Left ventricle myocardium inferior (tissue), 1 donor: ENCODE data around the gene VEGFA. TPM values are rescaled to one million over a fixed set of nuclear protein-coding genes. Genes with fewer than 3 reads are reported as not detected.

Experiments used
- DNase-seq: peaks from one replicate; pipeline ENCODE4 v3.0.0-alpha.2; 2020
- H3K27ac ChIP-seq: fragments of 200-600 bp; replicated peaks from 2 replicates; pipeline ENCODE4 v1.8.0; 2021
- H3K27me3 ChIP-seq: fragments of 200-600 bp; 2 replicates; pipeline ENCODE4 v1.8.0; 2021; ENCODE audit warnings: low read depth
- H3K36me3 ChIP-seq: fragments of 200-600 bp; 2 replicates; pipeline ENCODE4 v1.8.0; 2021
- H3K4me1 ChIP-seq: fragments of 200-600 bp; 2 replicates; pipeline ENCODE4 v1.8.0; 2021
- H3K4me3 ChIP-seq: fragments of 200-600 bp; 2 replicates; pipeline ENCODE4 v1.8.0; 2021; ENCODE audit warnings: mild to moderate bottlenecking, moderate library complexity
- H3K9me3 ChIP-seq: fragments of 200-600 bp; replicated peaks from 2 replicates; pipeline ENCODE4 v1.8.0; 2021
- intact Hi-C: fragments of 100-400 bp; cut with micrococcal nuclease; formaldehyde crosslinking; loops from one replicate; pipeline ENCODE4 v1.11.0; 2022
- total RNA-seq: library from RNA; stranded (reverse); fragmentation: NEBNext Ultra II Directional; extraction: Animal tissue kit (Norgen Biotek cat#: 25700); gene quantifications from one replicate; pipeline ENCODE4 v1.2.1, GENCODE V29; 2021
- TF ChIP-seq, protein P1 (sequence below): fragments of 200-600 bp; IDR thresholded peaks from 2 replicates; pipeline ENCODE4 v1.8.0; 2021; ENCODE audit warnings: antibody characterized with exemption, mild to moderate bottlenecking, borderline replicate concordance
- donor health status: DM: no; HTN: yes; CAD: no; lungs with severe emphysema.

The VEGFA gene
- total RNA-seq, 1 donor from 2014 or later = 359 TPM

GRCh38 chr6:43724914-43725642 lies 44.9 kb upstream of the VEGFA start:
- DNase-seq = peak; percentile 70
- Histone ChIP-seq H3K9me3 (peaks cover 8% of the 10 kb centered on the region), H3K4me3 (no peak overlapping the region), H3K4me1 (no peaks in the 10 kb centered on the region), H3K36me3 (no peaks in the 10 kb centered on the region), H3K27me3 (no peaks in the 10 kb centered on the region), H3K27ac (no peak overlapping the region)
- intact Hi-C loops = loop anchor here (2.0 kb wide), 1 partner anchor 354 kb away; no protein-coding TSS in a partner anchor
- TF ChIP-seq, protein P1, sequence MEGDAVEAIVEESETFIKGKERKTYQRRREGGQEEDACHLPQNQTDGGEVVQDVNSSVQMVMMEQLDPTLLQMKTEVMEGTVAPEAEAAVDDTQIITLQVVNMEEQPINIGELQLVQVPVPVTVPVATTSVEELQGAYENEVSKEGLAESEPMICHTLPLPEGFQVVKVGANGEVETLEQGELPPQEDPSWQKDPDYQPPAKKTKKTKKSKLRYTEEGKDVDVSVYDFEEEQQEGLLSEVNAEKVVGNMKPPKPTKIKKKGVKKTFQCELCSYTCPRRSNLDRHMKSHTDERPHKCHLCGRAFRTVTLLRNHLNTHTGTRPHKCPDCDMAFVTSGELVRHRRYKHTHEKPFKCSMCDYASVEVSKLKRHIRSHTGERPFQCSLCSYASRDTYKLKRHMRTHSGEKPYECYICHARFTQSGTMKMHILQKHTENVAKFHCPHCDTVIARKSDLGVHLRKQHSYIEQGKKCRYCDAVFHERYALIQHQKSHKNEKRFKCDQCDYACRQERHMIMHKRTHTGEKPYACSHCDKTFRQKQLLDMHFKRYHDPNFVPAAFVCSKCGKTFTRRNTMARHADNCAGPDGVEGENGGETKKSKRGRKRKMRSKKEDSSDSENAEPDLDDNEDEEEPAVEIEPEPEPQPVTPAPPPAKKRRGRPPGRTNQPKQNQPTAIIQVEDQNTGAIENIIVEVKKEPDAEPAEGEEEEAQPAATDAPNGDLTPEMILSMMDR = no peak

DNA sequence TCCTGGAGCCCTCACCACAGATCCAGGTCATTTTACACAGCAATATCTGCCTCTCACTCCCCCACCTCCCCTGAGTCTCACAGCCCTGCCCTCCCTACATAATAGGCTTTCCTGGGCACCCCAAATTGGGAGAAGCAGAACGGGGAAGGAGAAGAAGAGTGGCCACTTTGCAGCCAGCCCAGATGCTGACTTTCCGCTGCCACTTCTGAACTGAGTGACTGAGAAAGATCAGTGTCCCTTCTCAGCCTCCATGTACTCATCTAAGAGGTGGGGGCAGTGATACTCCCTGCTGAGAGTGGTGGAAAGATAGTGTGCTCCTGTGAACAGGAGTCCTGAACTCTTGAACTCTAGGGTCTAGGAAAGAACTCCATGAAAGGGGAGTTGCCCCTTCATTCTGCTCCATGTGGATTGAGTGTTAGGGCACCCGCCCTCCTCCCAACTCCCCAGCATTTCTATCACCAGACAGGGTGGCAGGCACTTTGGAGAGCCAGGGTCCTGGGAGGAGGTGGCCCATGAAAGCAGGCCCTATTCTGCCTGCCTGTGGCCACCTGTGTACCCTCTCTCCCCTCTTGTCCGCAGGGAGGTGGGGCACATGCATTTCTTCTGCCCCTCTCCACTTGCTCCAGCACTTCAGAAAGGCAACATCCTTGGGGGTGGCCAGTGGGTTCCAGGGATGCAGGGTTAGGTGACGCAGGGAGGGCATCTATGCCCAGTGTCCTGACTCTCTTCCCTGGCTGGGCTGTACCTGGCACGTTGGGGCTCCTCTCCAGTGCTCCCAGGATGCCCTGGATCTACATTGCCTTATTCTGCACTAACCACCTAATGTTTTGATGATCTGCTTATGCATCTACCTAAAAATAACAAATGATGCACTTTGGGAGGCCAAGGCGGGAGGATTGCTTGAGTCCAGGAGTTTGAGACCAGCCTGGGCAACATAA lies 44.1 kb upstream of the VEGFA start:
- intact Hi-C loops = loop anchor here (2.0 kb wide), 1 partner anchor 353 kb away; no protein-coding TSS in a partner anchor
- Histone ChIP-seq H3K9me3 (peaks cover 17% of the 10 kb centered on the region), H3K27me3 (no peaks in the 10 kb centered on the region), H3K4me1 (no peaks in the 10 kb centered on the region), H3K27ac (no peak overlapping the region), H3K4me3 (no peak overlapping the region), H3K36me3 (no peaks in the 10 kb centered on the region)
- DNase-seq = no peak
- TF ChIP-seq, protein P1 = no peak

GRCh38 chr6:43727634-43728033 lies 42.4 kb upstream of the VEGFA start:
- no peak overlapping the region for H3K27ac ChIP-seq
- no peak for DNase-seq

GRCh38 chr6:43728586-43728985 lies 41.4 kb upstream of the VEGFA start:
- TF ChIP-seq, protein P1 = no peak
- H3K4me1 ChIP-seq = peaks cover 2% of the 10 kb centered on the region
- no peaks in the 10 kb centered on the region for H3K27me3 ChIP-seq
- H3K27ac ChIP-seq = no peak overlapping the region
- peaks cover 34% of the 10 kb centered on the region for H3K9me3 ChIP-seq
- H3K36me3 ChIP-seq = no peaks in the 10 kb centered on the region
- H3K4me3 ChIP-seq = no peak overlapping the region
- intact Hi-C loops = no loop called here
- DNase-seq = no peak

More at GRCh38 chr6:43727634-43728033, 42.4 kb upstream of the VEGFA start:
- H3K9me3 ChIP-seq = peaks cover 34% of the 10 kb centered on the region
- no peaks in the 10 kb centered on the region for H3K27me3 ChIP-seq
- TF ChIP-seq, protein P1 = no peak
- no peaks in the 10 kb centered on the region for H3K4me1 ChIP-seq
- H3K36me3 ChIP-seq = no peaks in the 10 kb centered on the region
- intact Hi-C loops = no loop called here
- H3K4me3 ChIP-seq = no peak overlapping the region

DNA sequence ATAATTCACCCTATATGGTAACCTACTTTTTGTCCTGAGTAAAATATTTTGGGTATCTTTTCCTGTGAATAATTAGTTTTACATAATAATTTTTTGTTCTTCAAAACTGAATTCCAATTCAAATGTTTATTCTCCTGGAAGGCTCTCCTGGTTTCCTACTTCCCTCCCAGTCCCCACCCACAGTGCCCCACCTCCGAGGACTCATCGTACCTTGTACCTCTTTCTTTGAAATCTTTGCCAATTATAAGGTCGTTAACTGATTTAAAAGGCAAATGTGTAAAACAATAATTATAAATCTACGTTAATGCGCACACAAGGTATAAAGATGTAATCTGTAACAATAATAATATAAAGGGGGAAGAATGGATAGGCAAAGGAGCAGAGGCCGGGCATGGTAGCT lies 40.5 kb upstream of the VEGFA start:
- intact Hi-C loops = no loop called here
- H3K4me1 ChIP-seq = peaks cover 6% of the 10 kb centered on the region
- no peak overlapping the region for H3K27ac ChIP-seq
- H3K9me3 ChIP-seq = peaks cover 34% of the 10 kb centered on the region
- no peaks in the 10 kb centered on the region for H3K27me3 ChIP-seq
- no peak overlapping the region for H3K4me3 ChIP-seq
- H3K36me3 ChIP-seq = no peaks in the 10 kb centered on the region
- TF ChIP-seq, protein P1 = no peak
- DNase-seq = no peak
